Left cardiac atrium (tissue), 2 donors: ENCODE measurements around the gene ITGA8. TPM values are rescaled to one million over a fixed set of nuclear protein-coding genes. Genes with fewer than 3 reads are reported as not detected.

Source experiments
- total RNA-seq, 2 donors: library from RNA; stranded (reverse); fragmentation: NEBNext Ultra II Directional; extraction: Animal tissue kit (Norgen Biotek cat#: 25700); gene quantifications; one replicate each; pipeline ENCODE4 v1.2.1, GENCODE V29; 2021
- donor health status: DM: no; HTN: yes; CAD: no; lungs with severe emphysema.
- donor health status: DM: yes; HTN: yes; CAD: no.

ITGA8 gene
- total RNA-seq, 2 donors from 2014 or later = 2.7 to 4.5 TPM

Other genes starting within 250 kb of the ITGA8 start
- 10 to 100 TPM; 19.9 to 29.7 TPM for gene MINDY3, start 140.6 kb upstream of the ITGA8 start, total RNA-seq